ENCODE results near the gene PDK2. TPM values are rescaled to one million over a fixed set of nuclear protein-coding genes. Genes with fewer than 3 reads are reported as not detected.

The PDK2 gene
- total RNA-seq, 1 donor: 37.8 TPM

GRCh38 chr17:50048988-50049387, 46.2 kb upstream of the PDK2 start:
- no peak overlapping the region for H3K4me3 ChIP-seq (ENCODE audit: low read depth, low read length)
- TF ChIP-seq, protein P1, sequence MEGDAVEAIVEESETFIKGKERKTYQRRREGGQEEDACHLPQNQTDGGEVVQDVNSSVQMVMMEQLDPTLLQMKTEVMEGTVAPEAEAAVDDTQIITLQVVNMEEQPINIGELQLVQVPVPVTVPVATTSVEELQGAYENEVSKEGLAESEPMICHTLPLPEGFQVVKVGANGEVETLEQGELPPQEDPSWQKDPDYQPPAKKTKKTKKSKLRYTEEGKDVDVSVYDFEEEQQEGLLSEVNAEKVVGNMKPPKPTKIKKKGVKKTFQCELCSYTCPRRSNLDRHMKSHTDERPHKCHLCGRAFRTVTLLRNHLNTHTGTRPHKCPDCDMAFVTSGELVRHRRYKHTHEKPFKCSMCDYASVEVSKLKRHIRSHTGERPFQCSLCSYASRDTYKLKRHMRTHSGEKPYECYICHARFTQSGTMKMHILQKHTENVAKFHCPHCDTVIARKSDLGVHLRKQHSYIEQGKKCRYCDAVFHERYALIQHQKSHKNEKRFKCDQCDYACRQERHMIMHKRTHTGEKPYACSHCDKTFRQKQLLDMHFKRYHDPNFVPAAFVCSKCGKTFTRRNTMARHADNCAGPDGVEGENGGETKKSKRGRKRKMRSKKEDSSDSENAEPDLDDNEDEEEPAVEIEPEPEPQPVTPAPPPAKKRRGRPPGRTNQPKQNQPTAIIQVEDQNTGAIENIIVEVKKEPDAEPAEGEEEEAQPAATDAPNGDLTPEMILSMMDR (IDR thresholded peaks at IDR 0.05; ENCODE audit: insufficient read depth, low read length): no peak
- no peak for DNase-seq (ENCODE audit: low read depth)

DNA sequence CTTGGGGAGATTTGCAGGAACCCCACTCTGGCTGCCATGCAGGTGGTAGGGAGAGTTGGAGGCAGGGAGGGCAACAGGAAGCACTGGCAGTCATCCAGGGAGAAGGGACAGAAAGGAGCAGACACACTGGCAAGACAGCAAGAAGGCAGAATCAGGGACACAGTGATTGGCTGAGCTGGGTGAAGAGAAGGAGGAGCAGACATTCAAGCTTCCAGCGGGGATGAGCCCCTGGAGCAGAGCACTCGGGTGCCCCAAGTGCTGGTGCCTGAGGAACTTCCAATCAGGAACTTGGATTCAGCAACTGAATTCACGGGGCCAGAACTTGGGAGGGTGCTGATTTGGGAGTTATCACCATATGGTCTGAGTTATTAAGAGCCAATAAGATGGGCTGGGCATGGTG, 45.5 kb upstream of the PDK2 start:
- no peak overlapping the region for H3K4me3 ChIP-seq (ENCODE audit: low read depth, low read length)
- no peak for DNase-seq (ENCODE audit: low read depth)
- TF ChIP-seq, protein P1 (IDR thresholded peaks at IDR 0.05; ENCODE audit: insufficient read depth, low read length): no peak

DNA sequence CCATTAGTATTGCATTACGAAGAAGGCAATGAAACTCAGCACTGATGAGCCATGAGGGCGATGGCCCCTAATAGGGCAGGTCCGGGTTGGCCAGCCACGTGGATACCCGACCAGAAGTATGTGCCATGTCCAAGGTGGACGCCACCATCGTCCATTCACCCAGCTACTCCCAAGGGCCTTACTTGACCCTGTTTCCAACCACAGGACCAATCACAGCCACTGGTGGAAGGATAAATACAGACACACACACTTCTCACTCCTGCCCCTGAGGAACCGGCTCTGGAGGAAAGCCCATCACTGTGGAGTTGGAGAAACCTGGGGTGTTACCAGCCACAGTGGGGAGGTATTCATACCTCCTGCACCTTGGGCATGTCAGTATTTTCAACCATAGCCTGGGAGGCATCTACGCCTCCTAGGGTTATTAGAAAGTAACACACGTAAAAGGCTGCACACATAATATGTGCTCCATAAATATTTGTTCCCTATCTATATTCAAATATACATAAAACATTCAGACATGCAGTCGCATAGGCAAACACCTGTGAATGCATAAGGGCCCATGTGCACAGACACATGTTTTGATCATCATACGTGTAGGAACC, 44.6 kb upstream of the PDK2 start:
- TF ChIP-seq, protein P1 (IDR thresholded peaks at IDR 0.05; ENCODE audit: insufficient read depth, low read length): no peak
- no peak for DNase-seq (ENCODE audit: low read depth)
- no peak overlapping the region for H3K4me3 ChIP-seq (ENCODE audit: low read depth, low read length)

GRCh38 chr17:50051082-50051576, 44.0 kb upstream of the PDK2 start:
- TF ChIP-seq, protein P1 (IDR thresholded peaks at IDR 0.05; ENCODE audit: insufficient read depth, low read length): no peak
- DNase-seq (ENCODE audit: low read depth): no peak
- no peak overlapping the region for H3K4me3 ChIP-seq (ENCODE audit: low read depth, low read length)

DNA sequence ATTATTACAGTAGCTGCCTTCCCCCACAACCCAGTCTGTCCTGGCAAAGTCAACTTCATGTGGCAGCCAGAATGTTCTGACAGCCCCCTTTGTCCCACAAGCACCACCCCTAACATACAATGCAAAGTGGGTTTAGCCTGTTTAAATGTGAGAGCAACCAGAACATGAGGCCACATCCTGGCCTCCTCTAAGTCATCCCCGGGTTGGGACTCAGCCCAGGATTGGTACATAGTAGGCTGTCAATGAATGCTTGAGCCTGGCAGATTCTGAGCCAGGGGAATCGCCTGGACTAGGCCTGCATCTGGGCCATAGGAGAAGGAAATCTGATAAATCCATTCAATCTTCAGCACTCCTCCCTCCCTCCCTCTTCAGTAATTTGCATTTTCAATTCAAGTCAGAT, 43.5 kb upstream of the PDK2 start:
- TF ChIP-seq, protein P1 (IDR thresholded peaks at IDR 0.05; ENCODE audit: insufficient read depth, low read length): no peak
- DNase-seq (ENCODE audit: low read depth): no peak
- H3K4me3 ChIP-seq (ENCODE audit: low read depth, low read length): no peak overlapping the region

DNA sequence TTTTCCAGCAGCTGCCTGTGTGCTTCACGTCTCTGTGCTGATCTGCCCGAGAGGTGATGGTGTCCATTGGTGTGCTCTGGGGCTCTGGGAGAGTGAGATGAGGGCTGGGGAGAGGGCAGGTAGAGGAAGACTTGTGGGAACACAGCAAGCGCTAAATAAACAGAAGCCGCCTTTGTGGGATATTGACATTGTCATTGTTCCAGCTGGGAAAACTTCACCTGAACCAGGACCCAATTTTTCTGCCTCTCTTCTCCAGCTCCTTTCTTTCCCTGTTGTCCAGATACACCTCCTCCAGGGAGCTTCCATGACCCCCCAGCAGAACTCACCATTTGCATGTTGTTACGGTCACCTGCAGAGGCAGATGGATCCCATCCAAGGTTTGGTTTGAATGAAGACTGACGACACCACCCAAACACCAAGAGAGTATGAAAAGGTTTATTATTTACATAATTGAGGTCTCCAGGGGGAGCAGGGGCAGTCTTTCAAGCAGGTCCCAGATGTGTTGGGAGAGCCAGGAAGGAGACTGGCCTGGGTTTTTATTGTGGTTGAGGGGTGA, 42.8 kb upstream of the PDK2 start:
- no peak for DNase-seq (ENCODE audit: low read depth)
- H3K4me3 ChIP-seq (ENCODE audit: low read depth, low read length): no peak overlapping the region
- TF ChIP-seq, protein P1 (IDR thresholded peaks at IDR 0.05; ENCODE audit: insufficient read depth, low read length): no peak

All from fibroblast of the aortic adventitia (primary cell).